NCI-H748 (cell line): ENCODE measurements around the gene DPP10.
"Not testable (repeated sequence)": the region's sequence is repeated elsewhere in the genome, so short reads cannot be mapped to it uniquely, and the experiment has no call there.

Experiments
- DNase-seq: peaks from one replicate; lab custom pipeline; 2025; ENCODE audit not compliant: unreplicated experiment; lab: John Stamatoyannopoulos, UW

DPP10 gene

DNA sequence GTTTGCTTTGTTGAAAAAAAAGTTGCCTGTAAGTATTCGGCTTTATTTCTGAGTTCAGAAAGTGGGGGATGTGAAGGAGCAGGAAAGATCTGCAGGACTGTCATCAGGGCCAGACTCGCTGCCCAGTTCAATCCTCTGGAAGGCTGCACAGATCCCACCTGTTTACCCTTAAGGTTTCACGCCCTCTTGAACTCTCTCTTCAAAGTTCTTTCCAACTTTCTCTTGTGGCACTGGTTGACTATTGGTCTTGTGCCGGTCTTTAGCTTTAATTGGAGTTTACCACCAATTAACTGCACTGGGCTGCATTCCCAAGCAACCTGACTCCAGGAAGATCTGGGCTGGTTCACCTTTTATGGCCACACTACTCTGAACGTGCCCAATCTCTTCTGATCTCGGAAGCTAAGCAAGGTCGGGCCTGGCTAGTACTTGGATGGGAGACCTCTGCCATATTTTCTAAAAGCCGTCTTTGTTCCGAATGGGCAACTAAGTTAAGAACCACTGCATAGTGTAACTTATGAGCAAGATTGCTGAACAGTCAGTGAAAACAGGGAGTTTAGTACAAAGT lies 495.0 kb downstream of the DPP10 start:
- no peak for DNase-seq

DNA sequence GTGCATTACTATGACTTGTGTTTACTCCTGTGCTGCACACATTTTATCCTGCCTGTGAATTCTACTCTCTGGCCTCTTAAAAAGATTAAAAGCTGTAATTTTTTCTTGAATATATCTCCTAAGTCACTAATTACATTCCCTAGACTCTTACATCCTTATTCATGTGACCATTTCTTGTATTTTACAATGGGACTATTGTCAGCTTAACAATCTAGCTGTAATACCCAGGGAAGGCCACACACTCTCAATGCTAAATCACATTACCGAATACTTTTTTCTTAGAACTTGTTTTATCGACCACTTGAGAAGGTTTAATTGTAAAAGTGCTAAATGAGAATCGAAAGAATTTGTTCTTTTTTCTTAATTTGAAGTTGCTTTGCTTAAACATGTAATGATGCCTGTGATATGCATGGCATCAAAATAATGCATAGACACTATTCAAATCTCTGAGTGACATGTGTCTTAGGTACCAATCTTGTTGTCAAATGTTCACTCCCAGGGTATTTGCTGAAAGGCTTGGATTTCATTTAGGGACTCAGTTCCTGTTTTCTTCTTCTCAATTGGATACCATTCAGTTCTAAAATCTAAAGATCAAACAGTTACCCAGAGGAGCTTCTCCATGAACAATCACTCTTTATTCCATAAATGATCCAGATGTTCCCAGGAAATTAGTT lies 498.5 kb downstream of the DPP10 start:
- DNase-seq = no peak

DNA sequence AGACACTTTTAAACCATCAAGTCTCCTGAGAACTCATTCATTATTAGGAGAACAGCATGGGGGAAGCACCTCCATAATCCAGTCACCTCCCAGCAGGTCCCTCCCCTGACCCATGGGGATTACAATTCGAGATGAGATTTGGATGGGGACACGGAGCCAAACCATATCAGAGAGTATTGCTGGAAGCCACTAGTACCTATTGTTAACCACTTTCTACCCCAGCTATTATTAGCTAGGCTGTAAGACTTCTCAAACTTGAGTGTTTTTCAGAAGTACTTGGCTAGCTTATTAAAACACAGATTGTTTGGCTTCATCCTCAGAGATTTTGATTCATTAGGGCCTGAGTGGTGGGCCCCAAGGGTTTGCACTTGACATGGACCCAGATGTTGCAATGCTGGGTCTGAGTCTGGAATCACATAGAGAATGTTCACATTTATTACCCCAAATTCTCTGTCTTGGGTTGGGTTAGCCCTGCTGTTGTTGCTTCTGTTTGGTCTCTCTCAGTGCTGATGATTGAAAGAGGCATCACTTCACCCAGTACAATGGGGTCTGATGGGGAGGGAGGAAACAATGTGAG lies 506.9 kb downstream of the DPP10 start:
- DNase-seq = no peak

DNA sequence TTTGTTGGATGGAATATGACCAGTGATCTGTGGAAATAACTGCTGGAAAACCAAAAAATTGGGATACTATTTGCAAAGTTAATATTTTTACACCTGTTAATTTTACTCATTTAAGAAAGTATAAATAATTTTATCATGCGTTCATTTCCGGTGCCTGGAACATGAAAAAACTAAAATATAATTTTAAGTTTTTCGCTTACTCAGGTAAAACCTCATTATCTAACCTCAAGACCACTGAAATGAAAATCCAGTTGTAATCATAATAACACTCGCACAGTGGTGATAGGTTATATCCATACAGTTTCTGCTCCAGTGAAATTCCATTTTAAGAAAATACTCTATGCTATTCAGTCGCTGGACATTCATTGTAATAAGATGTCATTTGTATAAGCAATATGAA lies 517.9 kb downstream of the DPP10 start:
- DNase-seq = no peak

- no peak for DNase-seq
Measured at GRCh38 chr2:114962532-114962931, 520.1 kb downstream of the DPP10 start.

- peak; percentile 0 for DNase-seq
Measured at GRCh38 chr2:114968748-114969400, 526.4 kb downstream of the DPP10 start.

DNA sequence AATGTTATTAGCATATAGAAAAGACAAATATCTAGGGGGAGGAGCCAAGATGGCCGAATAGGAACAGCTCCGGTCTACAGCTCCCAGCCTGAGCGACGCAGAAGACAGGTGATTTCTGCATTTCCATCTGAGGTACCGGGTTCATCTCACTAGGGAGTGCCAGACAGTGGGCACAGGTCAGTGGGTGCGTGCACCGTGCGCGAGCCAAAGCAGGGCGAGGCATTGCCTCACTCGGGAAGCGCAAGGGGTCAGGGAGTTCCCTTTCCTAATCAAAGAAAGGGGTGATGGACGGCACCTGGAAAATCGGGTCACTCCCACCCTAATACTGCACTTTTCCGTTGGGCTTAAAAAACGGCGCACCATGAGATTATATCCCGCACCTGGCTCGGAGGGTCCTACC lies 561.9 kb downstream of the DPP10 start:
- not testable (repeated sequence) for DNase-seq

GRCh38 chr2:115011721-115012120 lies 569.3 kb downstream of the DPP10 start:
- DNase-seq = peak; percentile 11

- DNase-seq = not testable (repeated sequence)
Measured at GRCh38 chr2:115022013-115022412, 579.6 kb downstream of the DPP10 start.

DNA sequence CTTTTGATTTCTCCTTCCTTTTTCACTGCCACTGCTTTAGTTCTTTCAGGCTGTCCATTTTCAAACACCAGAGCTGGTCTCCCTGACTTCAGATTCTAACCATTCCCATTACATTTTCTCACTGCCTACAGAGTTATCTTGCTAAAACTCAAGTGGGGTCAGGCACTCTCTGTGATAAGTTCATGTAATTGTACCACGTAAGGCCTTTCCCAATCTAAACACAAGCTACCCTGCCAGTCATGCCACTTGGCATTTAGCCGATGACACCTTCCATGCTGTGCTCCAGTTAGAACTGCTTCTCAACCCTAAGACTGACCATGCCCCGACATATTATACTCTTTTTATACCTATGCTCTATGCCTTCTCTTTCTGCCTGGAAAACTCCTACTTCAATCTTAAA lies 592.4 kb downstream of the DPP10 start:
- no peak for DNase-seq

DNA sequence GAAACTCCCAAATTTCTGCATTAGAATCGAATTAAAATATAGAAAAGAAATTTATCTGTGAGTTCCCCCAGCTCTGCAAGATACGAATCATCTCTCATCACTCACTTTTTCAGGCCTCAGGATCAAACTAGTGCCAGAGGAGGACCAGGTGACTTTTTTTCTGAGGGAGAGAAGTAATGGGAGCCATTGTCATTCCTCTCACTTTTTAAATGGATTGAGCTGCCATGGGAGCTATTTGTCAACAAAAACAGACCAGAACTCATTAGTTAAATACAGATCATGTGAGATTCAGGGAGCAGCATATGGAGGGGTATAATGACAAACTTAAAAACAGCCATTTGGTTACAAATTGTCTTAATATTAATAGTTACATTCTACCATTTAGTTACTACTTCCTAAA lies 594.4 kb downstream of the DPP10 start:
- no peak for DNase-seq

GRCh38 chr2:115057473-115057872 lies 615.0 kb downstream of the DPP10 start:
- no peak for DNase-seq

DNA sequence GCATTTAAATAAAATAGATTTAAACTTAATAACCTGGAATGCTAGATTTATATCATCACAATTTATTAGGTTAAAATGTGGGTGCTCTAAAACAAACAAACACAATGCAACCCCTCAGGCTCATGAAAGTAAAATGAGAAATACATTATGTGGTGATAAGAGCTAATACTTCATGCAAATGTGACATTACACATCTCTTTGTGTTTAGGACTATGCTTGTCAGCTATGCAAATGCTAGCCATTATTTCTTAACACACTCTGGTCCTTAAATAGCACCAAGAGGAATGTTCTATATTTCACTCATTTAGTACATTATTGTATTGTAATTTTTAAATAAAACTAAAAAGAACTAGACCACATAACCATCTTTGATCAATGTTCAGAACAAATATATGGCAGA lies 627.6 kb downstream of the DPP10 start:
- no peak for DNase-seq

- DNase-seq = no peak
Measured at GRCh38 chr2:115071534-115071933, 629.1 kb downstream of the DPP10 start.

DNA sequence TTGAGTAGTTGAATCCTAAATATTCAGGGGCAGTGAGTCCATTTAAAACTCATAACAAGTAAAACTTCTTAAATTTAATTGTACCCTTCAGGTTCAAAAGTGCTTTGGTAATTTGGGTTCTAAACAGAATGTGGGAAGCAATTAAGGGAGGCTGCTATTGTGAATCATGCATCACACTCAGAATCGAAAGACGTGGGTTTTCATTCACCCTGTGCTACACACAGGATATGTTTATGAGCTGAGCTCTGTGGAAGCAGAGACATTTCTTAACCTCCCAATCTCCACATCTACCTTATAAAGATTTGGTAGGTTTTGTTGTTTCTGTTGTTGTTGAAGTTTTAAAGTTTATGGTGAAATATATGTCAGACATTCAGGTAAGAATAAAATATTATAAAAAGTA lies 633.4 kb downstream of the DPP10 start:
- no peak for DNase-seq

DNA sequence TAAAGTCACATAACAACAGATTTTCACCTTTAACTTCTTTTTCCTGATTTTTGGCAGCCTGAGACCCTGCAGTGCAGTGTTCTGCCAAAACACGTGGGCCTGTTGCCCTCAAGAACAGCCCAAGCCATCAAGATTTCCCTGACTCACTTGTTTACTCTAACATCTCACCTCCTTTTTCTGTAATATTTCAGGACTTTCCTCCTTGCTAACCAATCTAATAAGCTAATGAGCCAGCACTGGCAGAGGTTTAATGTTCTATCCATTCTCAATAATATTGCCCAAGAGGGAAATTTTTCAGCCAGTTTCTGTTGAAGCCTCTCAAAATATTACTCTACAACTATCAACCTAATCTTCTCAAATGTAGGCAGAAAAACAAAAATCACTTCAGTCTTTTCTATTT lies 635.2 kb downstream of the DPP10 start:
- no peak for DNase-seq

GRCh38 chr2:115083225-115083624 lies 640.8 kb downstream of the DPP10 start:
- DNase-seq = no peak

- no peak for DNase-seq
Measured at GRCh38 chr2:115083711-115084110, 641.3 kb downstream of the DPP10 start.

DNA sequence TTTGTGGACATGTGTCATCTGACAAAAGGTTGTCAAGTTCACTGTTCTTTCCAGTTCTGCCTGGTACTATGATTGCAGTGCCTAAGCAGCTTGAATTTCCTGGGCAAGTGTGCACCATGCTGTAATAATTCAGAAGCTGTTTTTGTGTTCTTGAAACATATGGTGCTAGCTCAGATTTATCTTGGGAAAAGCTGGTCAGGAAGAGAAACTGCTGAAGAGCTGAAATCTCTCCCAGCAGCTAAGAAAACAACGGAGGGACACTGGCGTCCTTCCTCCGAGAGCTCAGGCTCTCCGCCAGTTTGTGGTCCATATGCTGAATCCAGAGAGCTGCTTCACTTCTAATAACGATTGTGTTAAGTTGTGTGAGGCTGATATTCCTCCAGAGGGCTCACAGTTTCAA lies 642.0 kb downstream of the DPP10 start:
- DNase-seq = no peak

DNA sequence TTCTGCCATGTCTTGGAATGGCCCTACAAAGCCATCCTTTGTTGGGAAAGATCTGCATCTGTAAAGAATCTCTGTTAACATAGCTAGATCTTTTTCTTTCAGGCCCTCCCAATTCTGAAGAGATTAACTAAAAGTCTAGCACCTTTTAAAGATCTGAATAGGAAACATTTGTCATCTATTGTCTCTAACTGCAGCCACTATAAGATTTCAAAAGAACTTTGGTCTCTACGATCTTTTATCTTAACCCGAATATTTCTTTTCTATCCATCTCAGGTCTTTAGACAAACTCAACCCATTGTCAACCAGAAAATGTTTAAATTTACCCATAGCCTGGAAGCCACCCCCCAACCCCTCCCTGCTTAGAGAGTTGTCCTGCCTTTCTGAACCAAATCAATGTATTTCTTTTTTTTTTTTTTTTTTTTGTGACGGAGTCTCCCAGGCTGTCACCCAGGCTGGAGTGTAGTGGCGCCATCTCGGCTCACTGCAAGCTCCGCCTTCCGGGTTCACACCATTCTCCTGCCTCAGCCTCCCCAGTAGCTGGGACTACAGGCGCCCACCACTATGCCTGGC lies 643.7 kb downstream of the DPP10 start:
- not testable (repeated sequence) for DNase-seq

DNA sequence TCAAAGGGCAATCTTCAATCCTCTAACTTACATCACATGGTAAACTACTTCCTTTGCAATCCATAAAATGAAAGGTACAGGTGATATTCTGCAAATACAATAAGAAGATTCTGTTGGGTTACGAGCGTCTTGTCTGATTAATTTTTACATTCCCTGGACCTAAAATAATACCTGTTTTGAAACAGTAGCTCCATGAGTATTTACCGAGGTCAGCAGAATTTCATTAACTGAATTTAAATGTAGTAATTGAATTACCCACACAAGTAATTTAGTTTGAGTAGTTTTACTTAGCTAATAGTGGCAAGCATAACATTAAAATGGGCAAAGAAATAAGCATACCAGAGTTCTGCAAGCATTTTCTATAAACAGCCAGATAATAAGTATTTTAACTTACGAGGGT lies 652.0 kb downstream of the DPP10 start:
- no peak for DNase-seq

GRCh38 chr2:115105966-115106365 lies 663.5 kb downstream of the DPP10 start:
- DNase-seq = no peak
